HEK293T (cell line): ENCODE data around the gene JUNB.

ENCODE experiments used
- CTCF ChIA-PET: fragments of 350-600 bp; formaldehyde crosslinking; extraction: SDS; loops from one replicate; lab custom pipeline; 2021; ENCODE audit warnings: antibody characterized with exemption, inconsistent platforms; lab: Yijun Ruan, JAX
- POLR2A ChIA-PET: fragments of 350-600 bp; formaldehyde crosslinking; extraction: SDS; loops from one replicate; lab custom pipeline; 2020; ENCODE audit warnings: antibody characterized with exemption, inconsistent platforms; lab: Yijun Ruan, JAX
- DNase-seq: peaks from one replicate; pipeline ENCODE4 v3.0.0; 2012; ENCODE audit warnings: mixed read lengths; ENCODE audit errors: extremely low spot score
- ARNT ChIP-seq: fragments of 450-650 bp; IDR thresholded peaks from 2 replicates; pipeline ENCODE4 v1.6.1; 2017; ENCODE audit warnings: mild to moderate bottlenecking
- BHLHE40 ChIP-seq: fragments of 450-650 bp; IDR thresholded peaks from 2 replicates; pipeline ENCODE4 v1.6.1; 2016; ENCODE audit warnings: mild to moderate bottlenecking, moderate library complexity, borderline replicate concordance
- CTBP1 ChIP-seq: fragments of 450-650 bp; IDR thresholded peaks from 2 replicates; pipeline ENCODE4 v1.6.1; 2016; ENCODE audit warnings: borderline replicate concordance
- ELF4 ChIP-seq: fragments of 450-650 bp; IDR thresholded peaks from 2 replicates; pipeline ENCODE4 v1.6.1; 2017; ENCODE audit warnings: antibody characterized with exemption
- FOXA1 ChIP-seq: fragments of 450-650 bp; IDR thresholded peaks from 2 replicates; pipeline ENCODE4 v1.6.1; 2016; ENCODE audit warnings: mild to moderate bottlenecking
- FOXK2 ChIP-seq: fragments of 450-650 bp; IDR thresholded peaks from 2 replicates; pipeline ENCODE4 v1.6.1; 2016; ENCODE audit warnings: mild to moderate bottlenecking
- FOXM1 ChIP-seq: fragments of 450-650 bp; IDR thresholded peaks from 2 replicates; pipeline ENCODE4 v1.6.1; 2017; ENCODE audit warnings: mild to moderate bottlenecking, borderline replicate concordance
- HDGF ChIP-seq: fragments of 450-650 bp; IDR thresholded peaks from 2 replicates; pipeline ENCODE4 v1.6.1; 2017; ENCODE audit warnings: antibody characterized with exemption, borderline replicate concordance
- L3MBTL2 ChIP-seq: fragments of 450-650 bp; conservative IDR thresholded peaks from 2 replicates; pipeline ENCODE4 v1.6.1; 2016; ENCODE audit warnings: mild to moderate bottlenecking
- LEF1 ChIP-seq: fragments of 450-650 bp; IDR thresholded peaks from 2 replicates; pipeline ENCODE4 v1.6.1; 2017; ENCODE audit warnings: mild to moderate bottlenecking, borderline replicate concordance
- NFRKB ChIP-seq: fragments of 450-650 bp; IDR thresholded peaks from 2 replicates; pipeline ENCODE4 v1.6.1; 2016; ENCODE audit warnings: mild to moderate bottlenecking, moderate library complexity
- PKNOX1 ChIP-seq: fragments of 450-650 bp; IDR thresholded peaks from 2 replicates; pipeline ENCODE4 v1.6.1; 2016
- SP1 ChIP-seq: fragments of 450-650 bp; IDR thresholded peaks from 2 replicates; pipeline ENCODE4 v1.6.1; 2017
- SUZ12 ChIP-seq: fragments of 450-650 bp; IDR thresholded peaks from 2 replicates; pipeline ENCODE4 v1.6.1; 2016; ENCODE audit warnings: mild to moderate bottlenecking
- TARDBP ChIP-seq: fragments of 450-650 bp; IDR thresholded peaks from 2 replicates; pipeline ENCODE4 v1.6.1; 2016
- ZNF384 ChIP-seq: fragments of 450-650 bp; IDR thresholded peaks from 2 replicates; pipeline ENCODE4 v1.6.1; 2016

Gene JUNB

DNA sequence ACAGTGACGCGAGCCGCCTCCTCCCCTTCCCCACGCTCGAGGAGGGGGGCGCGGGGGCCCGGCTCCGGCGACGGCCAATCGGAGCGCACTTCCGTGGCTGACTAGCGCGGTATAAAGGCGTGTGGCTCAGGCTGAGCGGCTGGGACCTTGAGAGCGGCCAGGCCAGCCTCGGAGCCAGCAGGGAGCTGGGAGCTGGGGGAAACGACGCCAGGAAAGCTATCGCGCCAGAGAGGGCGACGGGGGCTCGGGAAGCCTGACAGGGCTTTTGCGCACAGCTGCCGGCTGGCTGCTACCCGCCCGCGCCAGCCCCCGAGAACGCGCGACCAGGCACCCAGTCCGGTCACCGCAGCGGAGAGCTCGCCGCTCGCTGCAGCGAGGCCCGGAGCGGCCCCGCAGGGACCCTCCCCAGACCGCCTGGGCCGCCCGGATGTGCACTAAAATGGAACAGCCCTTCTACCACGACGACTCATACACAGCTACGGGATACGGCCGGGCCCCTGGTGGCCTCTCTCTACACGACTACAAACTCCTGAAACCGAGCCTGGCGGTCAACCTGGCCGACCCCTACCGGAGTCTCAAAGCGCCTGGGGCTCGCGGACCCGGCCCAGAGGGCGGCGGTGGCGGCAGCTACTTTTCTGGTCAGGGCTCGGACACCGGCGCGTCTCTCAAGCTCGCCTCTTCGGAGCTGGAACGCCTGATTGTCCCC lies at the start of gene JUNB:
TSS of gene JUNB (plus strand) at position 142 of the 706 bp plus-strand sequence. CDS start at position 428, 286 bp downstream.
- ChIA-PET POLR2A (interaction anchor here (0.7 to 3.6 kb wide), 15 partner anchors 9 to 110 kb away, joined by 3 to 55 read pairs (median 6); partner anchors contain the start of genes DNASE2, GET3, RNASEH2A and THSD8), CTCF (interaction anchor here (1.1 to 3.3 kb wide), 4 partner anchors 14 to 227 kb away, joined by 3 to 23 read pairs (median 17); no protein-coding TSS in a partner anchor)
- TF ChIP-seq ARNT, result no peak
- TF ChIP-seq ELF4, result peak; percentile 80
- TF ChIP-seq L3MBTL2, result peak; percentile 7; the same call in 1 of the 2 replicates
- peak; percentile 83 for TF ChIP-seq FOXM1
- peak; percentile 74 for DNase-seq

DNA sequence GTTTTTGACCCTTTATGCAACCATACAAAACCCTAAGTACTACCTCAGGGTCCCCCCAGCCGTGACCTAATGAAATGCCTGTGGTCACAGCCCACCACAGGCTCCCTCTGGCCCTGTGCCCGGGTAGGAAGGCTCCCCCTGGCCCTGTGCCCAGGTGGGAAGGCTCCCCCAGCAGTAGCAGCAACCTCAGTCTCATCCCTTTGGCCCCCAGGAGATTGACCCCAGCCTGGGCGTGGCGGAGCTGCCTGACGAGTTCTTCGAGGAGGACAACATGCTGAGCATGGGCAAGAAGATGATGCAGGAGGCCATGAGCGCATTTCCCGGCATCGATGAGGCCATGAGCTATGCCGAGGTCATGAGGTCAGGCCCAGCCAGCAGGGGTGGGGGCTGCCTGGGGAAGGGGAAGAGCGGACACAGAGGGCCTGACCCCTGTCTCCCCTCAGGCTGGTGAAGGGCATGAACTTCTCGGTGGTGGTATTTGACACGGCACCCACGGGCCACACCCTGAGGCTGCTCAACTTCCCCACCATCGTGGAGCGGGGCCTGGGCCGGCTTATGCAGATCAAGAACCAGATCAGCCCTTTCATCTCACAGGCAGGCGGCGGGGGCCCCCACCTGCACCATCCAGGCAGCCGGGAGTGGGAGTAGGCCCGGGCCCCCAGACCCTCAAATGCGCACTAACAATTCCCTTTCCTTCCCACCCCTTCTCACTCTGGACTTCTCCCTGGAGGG lies 46.0 kb upstream of the JUNB start:
- POLR2A ChIA-PET, result interaction anchor here (0.7 to 1.8 kb wide), 3 partner anchors 9 to 22 kb away, joined by 3 to 5 read pairs (median 3); partner anchors contain the start of gene TRIR
- CTCF ChIA-PET, result interaction anchor here (1.1 kb wide), 1 partner anchor 15 kb away, joined by 3 read pairs; no protein-coding TSS in a partner anchor
- DNase-seq, result no peak
- no peak for TF ChIP-seq LEF1

DNA sequence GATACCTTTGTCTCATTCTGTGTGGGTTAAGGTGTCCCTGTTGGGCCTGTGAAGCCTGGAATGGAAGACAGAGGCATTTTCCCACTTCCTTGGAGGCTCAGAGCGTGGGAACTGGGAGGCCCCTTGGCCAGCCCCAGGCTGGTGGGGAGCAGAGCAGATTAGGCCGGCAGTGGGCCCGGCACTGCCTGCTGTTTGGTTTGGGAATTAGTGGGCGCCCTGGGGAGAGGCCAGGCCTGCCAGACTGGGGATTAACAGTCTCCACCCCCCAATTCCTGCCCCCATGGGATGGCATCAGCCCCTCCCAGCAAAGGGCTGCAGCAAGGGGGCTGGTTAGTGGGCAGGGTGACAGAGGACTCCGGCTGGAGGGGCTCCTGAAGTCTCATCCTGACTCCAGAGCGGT lies 42.8 kb upstream of the JUNB start:
- DNase-seq, result no peak
- TF ChIP-seq CTBP1, result no peak
- no peak for TF ChIP-seq FOXK2
- TF ChIP-seq BHLHE40, result no peak
- TF ChIP-seq SP1, result no peak
- POLR2A ChIA-PET, result interaction anchor here (1.3 kb wide), 1 partner anchor 67 kb away, joined by 3 read pairs; no protein-coding TSS in a partner anchor
- CTCF ChIA-PET, result interaction anchor here (1.4 kb wide), 1 partner anchor 12 kb away, joined by 3 read pairs; no protein-coding TSS in a partner anchor

DNA sequence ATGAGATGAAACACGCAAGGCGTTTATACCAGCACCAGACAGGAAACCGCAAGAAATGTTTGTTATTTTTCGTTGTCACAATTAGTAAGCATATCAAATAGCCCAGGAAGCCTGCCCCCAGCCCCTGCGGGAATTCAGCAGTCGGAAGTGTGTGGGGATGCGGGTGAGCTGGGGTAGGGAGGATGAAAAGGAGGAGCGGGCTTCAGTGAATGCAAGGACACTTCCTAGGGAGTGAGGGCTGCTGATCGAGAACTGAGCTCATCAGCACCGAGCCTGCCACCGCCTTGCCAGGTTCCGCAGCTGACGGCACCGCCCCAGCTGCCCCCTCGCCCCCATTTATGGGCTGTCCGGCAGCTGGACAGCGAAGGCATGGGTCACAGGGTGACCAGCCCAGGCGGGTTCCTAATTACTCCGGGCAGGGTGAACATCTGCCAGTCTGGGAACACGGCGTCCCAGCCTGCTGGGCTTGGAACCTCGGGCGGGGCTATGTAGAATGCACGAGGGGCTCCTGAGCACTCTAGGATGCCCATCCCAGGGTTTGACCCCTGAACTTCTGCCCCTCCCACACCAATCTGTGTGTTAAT lies 41.3 kb upstream of the JUNB start:
- no peak for DNase-seq
- POLR2A ChIA-PET, result interaction anchor here (0.7 to 1.8 kb wide), 3 partner anchors 8 to 16 kb away, joined by 3 to 6 read pairs (median 3); partner anchors contain the start of gene GET3
- TF ChIP-seq ARNT, result no peak
- TF ChIP-seq BHLHE40, result no peak
- no peak for TF ChIP-seq CTBP1
- no peak for TF ChIP-seq ZNF384
- no peak for TF ChIP-seq NFRKB
- no peak for TF ChIP-seq HDGF
- no peak for TF ChIP-seq L3MBTL2
- no peak for TF ChIP-seq FOXK2
- TF ChIP-seq FOXM1, result no peak
- TF ChIP-seq PKNOX1, result no peak
- no peak for TF ChIP-seq TARDBP
- no peak for TF ChIP-seq LEF1
- no peak for TF ChIP-seq ELF4
- no peak for TF ChIP-seq SP1
- TF ChIP-seq SUZ12, result no peak
- no peak for TF ChIP-seq FOXA1
- CTCF ChIA-PET, result interaction anchor here (0.9 kb wide), 1 partner anchor 10 kb away, joined by 3 read pairs; no protein-coding TSS in a partner anchor

DNA sequence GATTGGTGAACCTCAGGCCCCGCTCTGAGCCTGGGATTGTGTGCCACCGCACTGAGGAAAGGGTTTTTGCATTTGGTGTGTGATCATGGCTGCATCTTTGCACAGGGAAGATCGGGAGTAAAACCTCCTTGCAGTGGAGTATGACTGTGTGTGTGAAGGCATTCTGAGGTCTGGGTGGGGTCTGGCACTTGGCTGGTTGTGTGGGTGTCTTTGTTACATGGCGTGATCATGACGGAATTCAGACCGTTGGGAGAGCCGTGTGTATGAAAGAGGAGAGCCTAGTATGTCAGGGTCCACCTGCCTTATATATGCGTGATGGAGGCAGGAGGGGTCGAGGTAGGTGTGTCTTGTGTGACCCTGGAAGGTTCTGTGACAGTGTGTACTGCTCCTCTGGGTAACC lies 40.4 kb upstream of the JUNB start:
- no peak for DNase-seq
- TF ChIP-seq PKNOX1 (no peak), BHLHE40 (no peak), SP1 (no peak), SUZ12 (no peak), ARNT (no peak), LEF1 (no peak), FOXK2 (no peak), FOXA1 (no peak), TARDBP (no peak), ZNF384 (no peak), ELF4 (no peak), FOXM1 (no peak), L3MBTL2 (no peak), HDGF (no peak), CTBP1 (no peak)
- CTCF ChIA-PET, result no interaction called here
- POLR2A ChIA-PET, result interaction anchor here (1.8 kb wide), 1 partner anchor 15 kb away, joined by 6 read pairs; the partner anchor contains the start of gene GET3

DNA sequence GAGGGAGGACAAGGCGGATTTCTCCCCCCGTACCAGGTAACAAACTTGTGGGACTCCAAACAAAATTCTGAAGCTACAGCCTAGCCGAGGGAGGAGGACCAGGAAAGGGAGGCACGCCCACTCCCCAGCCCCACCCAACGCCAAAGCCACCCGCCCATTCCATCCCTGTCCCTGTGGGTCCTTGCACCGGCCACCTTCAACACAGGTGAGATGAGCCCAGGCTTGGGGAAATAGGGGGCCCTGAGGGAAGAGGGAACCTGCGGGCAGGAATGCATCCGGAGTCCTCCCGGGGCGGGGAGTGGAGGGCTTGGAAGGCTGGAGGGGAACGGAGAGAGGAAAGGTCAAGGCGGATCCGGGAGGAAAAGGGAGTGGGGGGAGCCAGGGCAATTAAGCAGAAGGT lies 39.7 kb upstream of the JUNB start, which contains the start of gene BEST2:
TSS of gene BEST2 (plus strand) at position 157 of the 400 bp plus-strand sequence. CDS start 802 bp downstream, outside the sequence.
- TF ChIP-seq ZNF384 (no peak), HDGF (no peak), SUZ12 (no peak), PKNOX1 (no peak)
- POLR2A ChIA-PET, result interaction anchor here (1.5 to 2.2 kb wide), 2 partner anchors 15 to 30 kb away, joined by 4 to 15 read pairs; partner anchors contain the start of gene GET3
- CTCF ChIA-PET, result interaction anchor here (1.3 kb wide), 1 partner anchor 9 kb away, joined by 11 read pairs; no protein-coding TSS in a partner anchor
- no peak for DNase-seq
